CD4-positive, alpha-beta T cell (primary cell): ENCODE measurements around the gene LNX2. TPM values are rescaled to one million over a fixed set of nuclear protein-coding genes. Genes with fewer than 3 reads are reported as not detected.

Experiments used
- ATAC-seq: fragments of 200-7000 bp; cut with Tn5 transposase; one replicate; pipeline ENCODE4 v1.10.0; 2022; ENCODE audit warnings: mild to moderate bottlenecking; ENCODE audit not compliant: poor library complexity
- CTCF ChIA-PET: fragments of 350-600 bp; sonication (Branson Sonifier 250); formaldehyde crosslinking; loops from one replicate; lab custom pipeline; 2021; ENCODE audit warnings: antibody characterized with exemption, inconsistent platforms; lab: Charles Lee
- POLR2A ChIA-PET: fragments of 350-600 bp; sonication (Branson Sonifier 250); formaldehyde crosslinking; loops from one replicate; lab custom pipeline; 2021; ENCODE audit warnings: antibody characterized with exemption, inconsistent platforms; lab: Charles Lee
- DNase-seq, 14 experiments: peaks; one replicate each; pipeline ENCODE4 v3.0.0-alpha.2; 2013 to 2020; ENCODE audit warnings: mixed read lengths in 2 of 14
- H3K27ac ChIP-seq, 2 donors: one replicate each; pipeline versions ENCODE4 v1.5.1 to v1.7.0; 2013; ENCODE audit warnings: low read length in 2 of 2, low read depth in 1 of 2, mild to moderate bottlenecking in 1 of 2
- H3K27me3 ChIP-seq, 2 experiments: 1 replicate in 1 of 2; 2 replicates in 1 of 2; pipeline versions ENCODE4 v1.6.1 to v1.7.0; 2013; ENCODE audit warnings: low read length in 2 of 2, control low read depth in 1 of 2, mild to moderate bottlenecking in 1 of 2, moderate library complexity in 1 of 2; ENCODE audit not compliant: insufficient read depth in 2 of 2, control insufficient read depth in 1 of 2
- H3K36me3 ChIP-seq: one replicate; pipeline ENCODE4 v1.6.1; 2013; ENCODE audit warnings: low read length, control low read depth; ENCODE audit not compliant: insufficient read depth
- H3K4me1 ChIP-seq: one replicate; pipeline ENCODE4 v1.6.1; 2013; ENCODE audit warnings: low read length, control low read depth; ENCODE audit not compliant: insufficient read depth
- H3K4me3 ChIP-seq: one replicate; pipeline ENCODE4 v1.5.1; 2013; ENCODE audit warnings: mild to moderate bottlenecking, low read length, moderate library complexity
- H3K9me3 ChIP-seq, 2 experiments: 1 replicate in 1 of 2; 2 replicates in 1 of 2; pipeline versions ENCODE4 v1.6.1 to v1.7.0; 2013; ENCODE audit warnings: low read length in 2 of 2, mild to moderate bottlenecking in 2 of 2, control low read depth in 1 of 2, moderate library complexity in 1 of 2; ENCODE audit not compliant: control insufficient read depth in 1 of 2, insufficient read depth in 1 of 2
- H3K27ac Mint-ChIP-seq: one replicate; pipeline ENCODE4 v1.8.0; 2020; ENCODE audit warnings: mixed read lengths
- H3K27me3 Mint-ChIP-seq: one replicate; pipeline ENCODE4 v1.8.0; 2021; ENCODE audit warnings: mixed read lengths
- H3K36me3 Mint-ChIP-seq: one replicate; pipeline ENCODE4 v1.8.0; 2021; ENCODE audit warnings: low read depth, mixed read lengths
- H3K4me1 Mint-ChIP-seq: one replicate; pipeline ENCODE4 v1.8.0; 2021; ENCODE audit warnings: low read depth, mixed read lengths
- H3K4me3 Mint-ChIP-seq: one replicate; pipeline ENCODE4 v1.8.0; 2020; ENCODE audit warnings: mild to moderate bottlenecking, mixed read lengths
- H3K9me3 Mint-ChIP-seq: one replicate; pipeline ENCODE4 v1.8.0; 2020; ENCODE audit warnings: mixed read lengths
- CTCF ChIP-seq: fragments of 200-600 bp; IDR thresholded peaks from one replicate; pipeline ENCODE4 v1.8.0; 2022; ENCODE audit warnings: antibody characterized with exemption, mild to moderate bottlenecking
- intact Hi-C, 2 experiments: fragments of 100-400 bp; cut with DNase I in 1 of 2; cut with micrococcal nuclease in 1 of 2; formaldehyde crosslinking; loops; one replicate each; pipeline versions ENCODE4 v1.15.1 to v1.9.0; 2023 to 2025; cut with DNase I, micrococcal nuclease
- total RNA-seq, 174 experiments: library from RNA in 2 of 174; stranded (reverse) in 2 of 174; gene quantifications; one replicate each; pipeline ENCODE4 v1.2.3 and lab custom pipeline; 2021 to 2026

The LNX2 gene
- total RNA-seq, 2 experiments from 2014 or later: 3.5 to 3.9 TPM

DNA sequence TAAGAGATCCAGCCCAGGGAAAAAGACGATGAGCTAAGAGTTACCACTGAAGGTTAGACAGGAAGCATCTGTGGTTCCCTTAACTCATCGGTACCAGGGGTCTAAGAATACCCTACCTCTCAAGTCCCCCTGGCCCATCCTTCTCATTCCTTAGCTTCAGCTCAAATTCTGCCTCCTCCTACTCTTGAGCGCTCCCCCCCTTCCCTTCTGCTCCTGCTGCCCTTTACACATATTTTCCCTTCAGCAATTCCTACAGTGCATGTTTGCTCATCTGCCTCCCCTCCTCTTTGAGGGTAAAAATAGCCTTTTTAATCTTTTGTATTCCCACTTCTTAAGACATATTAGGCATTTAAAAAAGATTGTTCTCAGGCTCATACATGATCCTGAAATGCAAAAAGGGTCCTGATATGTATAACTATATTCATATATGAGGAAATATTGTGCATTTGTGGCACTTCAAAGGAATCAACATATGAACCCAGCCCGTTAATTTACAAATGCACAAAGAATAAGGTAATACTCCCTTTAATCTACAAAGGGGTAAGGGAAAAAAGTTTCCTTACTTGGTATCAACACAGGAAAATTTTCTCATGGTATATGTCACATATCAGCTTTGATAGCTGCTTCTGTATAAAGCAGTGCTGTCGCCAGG is 33.1 kb downstream of the LNX2 start:
- Histone ChIP-seq H3K4me3 (no peak overlapping the region), H3K4me1 (peaks cover 7% of the 10 kb centered on the region), H3K36me3 (no peaks in the 10 kb centered on the region), H3K9me3 (no peaks in the 10 kb centered on the region), H3K27ac (no peak overlapping the region), H3K27me3 (no peaks in the 10 kb centered on the region)
- Mint-ChIP-seq H3K27ac (no peak overlapping the region), H3K27me3 (no peaks in the 10 kb centered on the region), H3K9me3 (peaks cover 4% of the 10 kb centered on the region), H3K4me3 (no peak overlapping the region), H3K4me1 (peaks cover 43% of the 10 kb centered on the region), H3K36me3 (peaks cover 4% of the 10 kb centered on the region)
- DNase-seq: no peak
- intact Hi-C loops: loop anchor here in 1 of 2 experiments (5.0 kb wide), 1 partner anchor 35 kb away; the partner anchor contains the start of genes LNX2 and POLR1D
- ChIA-PET CTCF (interaction anchor here (1.9 kb wide), 1 partner anchor 88 kb away, joined by 3 read pairs; no protein-coding TSS in a partner anchor), POLR2A (interaction anchor here (0.7 kb wide), 1 partner anchor 162 kb away, joined by 3 read pairs; no protein-coding TSS in a partner anchor)
- no peak for ATAC-seq
- TF ChIP-seq CTCF: no peak

DNA sequence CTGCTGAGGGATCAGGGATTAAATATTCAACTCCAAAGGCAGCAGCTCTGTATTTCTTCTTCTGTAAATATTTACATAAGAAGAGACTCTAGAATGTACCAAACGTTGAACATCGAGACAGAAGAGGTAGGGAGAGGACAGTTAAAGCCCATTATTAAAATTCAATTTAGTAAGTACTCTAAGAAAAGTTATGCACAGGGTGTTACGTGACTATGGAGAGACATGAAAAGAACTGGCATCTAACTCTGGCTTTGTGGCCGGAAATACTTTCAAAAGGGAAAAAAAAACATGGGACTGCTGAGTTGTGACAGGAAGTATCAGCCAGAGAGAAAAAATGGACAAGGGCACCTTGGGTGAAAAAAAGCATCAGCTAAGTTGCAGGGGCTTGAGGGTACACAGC is 36.7 kb downstream of the LNX2 start:
- Histone ChIP-seq H3K9me3 (no peaks in the 10 kb centered on the region), H3K27ac (no peak overlapping the region), H3K4me3 (no peak overlapping the region), H3K36me3 (peaks cover 7% of the 10 kb centered on the region), H3K27me3 (no peaks in the 10 kb centered on the region), H3K4me1 (peaks cover 7% of the 10 kb centered on the region)
- Mint-ChIP-seq H3K27me3 (no peaks in the 10 kb centered on the region), H3K4me1 (peaks cover 46% of the 10 kb centered on the region), H3K36me3 (peaks cover 16% of the 10 kb centered on the region), H3K4me3 (peak overlapping the region; percentile 14), H3K9me3 (peaks cover 4% of the 10 kb centered on the region), H3K27ac (no peak overlapping the region)
- ChIA-PET POLR2A (interaction anchor here (1.0 kb wide), 1 partner anchor 37 kb away, joined by 5 read pairs; no protein-coding TSS in a partner anchor), CTCF (no interaction called here)
- peak in 1 of 14 experiments; percentile 10 for DNase-seq
- no peak for TF ChIP-seq CTCF
- peak; percentile 29 for ATAC-seq
- intact Hi-C loops: loop anchor here in 1 of 2 experiments (5.0 kb wide), 1 partner anchor 34 kb away; no protein-coding TSS in a partner anchor

DNA sequence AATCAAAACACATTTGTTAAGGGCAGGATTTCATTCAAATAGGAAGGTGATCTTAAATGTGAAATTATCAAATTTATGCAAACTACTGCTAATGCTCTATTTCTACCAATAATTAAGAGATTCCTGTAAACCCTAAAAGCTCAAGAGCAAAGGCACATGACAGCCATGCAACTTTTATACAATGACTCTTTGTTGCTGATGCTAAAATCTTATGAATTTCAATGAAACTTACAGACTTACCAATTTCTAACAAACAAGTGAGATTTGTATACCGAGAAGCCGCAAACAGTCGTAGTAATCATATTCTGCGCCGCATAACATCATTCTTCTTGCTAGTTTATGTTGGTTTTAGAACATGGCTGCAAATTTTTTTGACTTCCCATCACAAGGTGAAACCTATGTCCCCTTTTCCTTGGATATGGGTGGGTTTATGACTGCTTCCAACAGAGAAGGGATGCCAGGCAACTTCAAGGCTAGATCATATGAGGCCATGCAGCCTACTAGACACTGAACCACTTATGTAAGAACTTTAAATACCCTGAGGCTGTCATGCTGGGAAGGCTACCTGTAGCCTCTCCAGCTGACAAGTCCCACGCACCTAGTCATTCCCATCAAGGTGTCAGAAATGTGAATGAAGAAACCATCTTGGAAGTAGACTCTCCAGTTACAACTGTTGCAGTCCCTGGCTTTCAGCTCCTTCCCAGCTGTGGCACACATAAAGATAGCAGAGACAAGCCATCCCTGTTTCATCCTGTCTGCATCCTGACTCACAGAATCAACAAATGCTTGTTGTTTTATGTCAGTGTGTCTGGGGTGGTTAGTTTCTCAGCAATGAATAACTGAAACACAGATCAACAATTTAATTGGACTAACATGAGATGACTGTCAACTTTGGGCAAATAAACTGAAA is 42.0 kb downstream of the LNX2 start:
- TF ChIP-seq CTCF: no peak
- CTCF ChIA-PET: no interaction called here
- Mint-ChIP-seq H3K4me3 (no peak overlapping the region), H3K27me3 (no peaks in the 10 kb centered on the region), H3K4me1 (peaks cover 20% of the 10 kb centered on the region), H3K36me3 (peaks cover 58% of the 10 kb centered on the region), H3K27ac (no peak overlapping the region), H3K9me3 (no peaks in the 10 kb centered on the region)
- Histone ChIP-seq H3K36me3 (peaks cover 7% of the 10 kb centered on the region), H3K27ac (no peak overlapping the region), H3K4me1 (peaks cover 3% of the 10 kb centered on the region), H3K4me3 (no peak overlapping the region), H3K9me3 (no peaks in the 10 kb centered on the region), H3K27me3 (no peaks in the 10 kb centered on the region)
- intact Hi-C loops: no loop called here
- POLR2A ChIA-PET: no interaction called here
- ATAC-seq (no peak), DNase-seq (no peak)
